T-cell (primary cell): Measurements from ENCODE around the gene FBXL14. TPM values are rescaled to one million over a fixed set of nuclear protein-coding genes. Genes with fewer than 3 reads are reported as not detected.

Experiments used
- ATAC-seq, 4 experiments: fragments of 200-7000 bp in 3 of 4; fragments of 150-1000 bp in 1 of 4; cut with Tn5 transposase; replicated peaks in 1 of 4; 1 replicate in 3 of 4; 2 replicates in 1 of 4; pipeline ENCODE4 v1.10.0; 2021; ENCODE audit warnings: moderate library complexity in 3 of 4, mild to moderate bottlenecking in 2 of 4, moderate number of reproducible peaks in 1 of 4
- CTCF ChIA-PET, 2 donors: fragments of 300-600 bp; sonication (Branson Sonifier 250); formaldehyde crosslinking; loops; one replicate each; lab custom pipeline; 2022; ENCODE audit warnings: antibody characterized with exemption in 2 of 2; lab: Charles Lee
- POLR2A ChIA-PET, 2 donors: fragments of 300-600 bp; sonication (Branson Sonifier 250); formaldehyde crosslinking; loops; one replicate each; lab custom pipeline; 2022; ENCODE audit warnings: antibody characterized with exemption in 2 of 2; lab: Charles Lee
- DNase-seq, 35 experiments: peaks; one replicate each; pipeline versions ENCODE4 v3.0.0 to v3.0.0-alpha.2; 2013 to 2023
- H3K27ac ChIP-seq: one replicate; pipeline ENCODE4 v1.5.1; 2013; ENCODE audit warnings: low read length
- H3K27me3 ChIP-seq, 2 experiments: replicated peaks in 1 of 2; 1 replicate in 1 of 2; 2 replicates in 1 of 2; pipeline versions ENCODE4 v1.6.1 to v1.7.0; 2013; ENCODE audit warnings: low read length in 1 of 2, mixed read lengths in 1 of 2; ENCODE audit not compliant: control insufficient read depth in 2 of 2, insufficient read depth in 2 of 2; ENCODE audit errors: extremely low read depth in 1 of 2
- H3K36me3 ChIP-seq, 2 donors: 1 replicate in 1 of 2; 2 replicates in 1 of 2; pipeline versions ENCODE4 v1.6.1 to v1.7.0; 2013; ENCODE audit warnings: low read length in 1 of 2; ENCODE audit not compliant: control insufficient read depth in 2 of 2, insufficient read depth in 1 of 2; ENCODE audit errors: extremely low read depth in 1 of 2
- H3K4me1 ChIP-seq, 2 experiments: 1 replicate in 1 of 2; 2 replicates in 1 of 2; pipeline versions ENCODE4 v1.6.1 to v1.7.0; 2013; ENCODE audit warnings: low read length in 2 of 2, mixed read lengths in 1 of 2; ENCODE audit not compliant: insufficient read depth in 2 of 2, control insufficient read depth in 1 of 2; ENCODE audit errors: extremely low read depth in 1 of 2
- H3K4me3 ChIP-seq, 2 donors: 1 replicate in 1 of 2; 2 replicates in 1 of 2; pipeline versions ENCODE4 v1.5.1 to v1.7.0; 2013; ENCODE audit warnings: mild to moderate bottlenecking in 2 of 2, low read length in 1 of 2, moderate library complexity in 1 of 2; ENCODE audit not compliant: control insufficient read depth in 1 of 2; ENCODE audit errors: extremely low read depth in 1 of 2
- H3K9me3 ChIP-seq: 2 replicates; pipeline ENCODE4 v1.7.0; 2013
- H3K27ac Mint-ChIP-seq, 2 donors: one replicate each; pipeline ENCODE4 v1.8.0; 2020 to 2021; ENCODE audit warnings: mild to moderate bottlenecking in 2 of 2, mixed read lengths in 2 of 2
- H3K27me3 Mint-ChIP-seq, 2 donors: one replicate each; pipeline ENCODE4 v1.8.0; 2021 to 2022; ENCODE audit warnings: mixed read lengths in 2 of 2
- H3K36me3 Mint-ChIP-seq: one replicate; pipeline ENCODE4 v1.8.0; 2021; ENCODE audit warnings: mixed read lengths
- H3K4me1 Mint-ChIP-seq, 3 donors: one replicate each; pipeline ENCODE4 v1.8.0; 2020 to 2022; ENCODE audit warnings: mixed read lengths in 3 of 3, mild to moderate bottlenecking in 1 of 3
- H3K4me3 Mint-ChIP-seq, 3 donors: one replicate each; pipeline ENCODE4 v1.8.0; 2020 to 2022; ENCODE audit warnings: mild to moderate bottlenecking in 3 of 3, mixed read lengths in 3 of 3, moderate library complexity in 3 of 3
- H3K9me3 Mint-ChIP-seq, 3 donors: one replicate each; pipeline ENCODE4 v1.8.0; 2020 to 2022; ENCODE audit warnings: mixed read lengths in 3 of 3
- WGBS: methylation state at CpG from one replicate; pipeline ENCODE4 v1.1.5; 2013; ENCODE audit warnings: missing lambda C conversion rate; ENCODE audit not compliant: insufficient coverage; 5-methylcytosine and 5-hydroxymethylcytosine counted together
- total RNA-seq, 35 experiments: library from RNA in 6 of 35; stranded (reverse) in 6 of 35; fragments of 120-200 nt in 1 of 35; gene quantifications; one replicate each; pipeline versions ENCODE4 v1.2.1 to v1.2.4 and lab custom pipeline; 2013 to 2026

The FBXL14 gene
- total RNA-seq, 5 donors from 2014 or later (not counting 1 experiment from before 2014, with no cell fraction given): 27.3 to 48.7 (median 42.5) TPM

- H3K27me3 Mint-ChIP-seq: peaks cover 4 to 9% of the 10 kb centered on the region in 2 donors
Observed at GRCh38 chr12:1622406-1622805, 28.0 kb upstream of the FBXL14 start.

GRCh38 chr12:1620092-1620491, 25.7 kb upstream of the FBXL14 start:
- H3K9me3 Mint-ChIP-seq: no peaks in the 10 kb centered on the region
- no peaks in the 10 kb centered on the region for H3K36me3 Mint-ChIP-seq
- H3K27me3 Mint-ChIP-seq: peaks cover 4 to 7% of the 10 kb centered on the region in 2 donors
- H3K4me1 Mint-ChIP-seq: peaks cover 3 to 11% (median 9%) of the 10 kb centered on the region in 3 donors
- H3K27ac Mint-ChIP-seq: no peak overlapping the region
- ChIA-PET CTCF (interaction anchor here in 1 of 2 donors (0.6 kb wide), 2 partner anchors 10 to 1006 kb away, joined by 3 to 4 read pairs; no protein-coding TSS in a partner anchor), POLR2A (interaction anchor here in 1 of 2 donors (0.6 kb wide), 1 partner anchor 8 kb away, joined by 3 read pairs; no protein-coding TSS in a partner anchor)
- Histone ChIP-seq H3K36me3 (no peaks in the 10 kb centered on the region), H3K4me1 (no peaks in the 10 kb centered on the region), H3K9me3 (no peaks in the 10 kb centered on the region), H3K27ac (no peak overlapping the region), H3K27me3 (peaks cover 0 to 10% of the 10 kb centered on the region in 2 experiments), H3K4me3 (no peak overlapping the region)
- 29% methylated on average over 1 of the region's 1 CpG for WGBS
- no peak for DNase-seq
- ATAC-seq: no peak
- H3K4me3 Mint-ChIP-seq: no peak overlapping the region

More at GRCh38 chr12:1622406-1622805, 28.0 kb upstream of the FBXL14 start:
- ATAC-seq (no peak), DNase-seq (no peak)
- Mint-ChIP-seq H3K4me1 (no peaks in the 10 kb centered on the region), H3K27ac (peak overlapping the region in 1 of 2 donors; percentile 13), H3K36me3 (no peaks in the 10 kb centered on the region), H3K9me3 (no peaks in the 10 kb centered on the region), H3K4me3 (no peak overlapping the region)
- WGBS: no CpG with 5 or more reads among the region's 3 CpGs
- Histone ChIP-seq H3K4me1 (no peaks in the 10 kb centered on the region), H3K27ac (no peak overlapping the region), H3K9me3 (no peaks in the 10 kb centered on the region), H3K4me3 (no peak overlapping the region), H3K27me3 (peaks cover 0 to 9% of the 10 kb centered on the region in 2 experiments), H3K36me3 (no peaks in the 10 kb centered on the region)
- ChIA-PET POLR2A (no interaction called here), CTCF (interaction anchor here in 1 of 2 donors (0.6 kb wide), 1 partner anchor 12 kb away, joined by 3 read pairs; no protein-coding TSS in a partner anchor)

- H3K9me3 ChIP-seq: no peaks in the 10 kb centered on the region
- no peak for DNase-seq
- ChIA-PET CTCF (interaction anchor here in 1 of 2 donors (0.6 kb wide), 1 partner anchor 1006 kb away, joined by 4 read pairs; no protein-coding TSS in a partner anchor), POLR2A (interaction anchor here in 1 of 2 donors (0.6 kb wide), 1 partner anchor 9 kb away, joined by 3 read pairs; no protein-coding TSS in a partner anchor)
- no peak overlapping the region for H3K4me3 Mint-ChIP-seq
- H3K9me3 Mint-ChIP-seq: no peaks in the 10 kb centered on the region
- H3K27me3 ChIP-seq: peaks cover 0 to 10% of the 10 kb centered on the region in 2 experiments
- no peak overlapping the region for H3K27ac Mint-ChIP-seq
- peaks cover 4 to 9% of the 10 kb centered on the region in 2 donors for H3K27me3 Mint-ChIP-seq
- peaks cover 3 to 11% (median 9%) of the 10 kb centered on the region in 3 donors for H3K4me1 Mint-ChIP-seq
- WGBS: 60% methylated on average over 1 of the region's 8 CpGs
- no peaks in the 10 kb centered on the region for H3K4me1 ChIP-seq
- no peak overlapping the region for H3K4me3 ChIP-seq
- no peak for ATAC-seq
- no peaks in the 10 kb centered on the region for H3K36me3 ChIP-seq
- no peak overlapping the region for H3K27ac ChIP-seq
- H3K36me3 Mint-ChIP-seq: no peaks in the 10 kb centered on the region
Observed at GRCh38 chr12:1619587-1619986, 25.2 kb upstream of the FBXL14 start.

GRCh38 chr12:1619159-1619558, 24.8 kb upstream of the FBXL14 start:
- H3K9me3 ChIP-seq: no peaks in the 10 kb centered on the region
- POLR2A ChIA-PET: interaction anchor here in 1 of 2 donors (0.6 kb wide), 1 partner anchor 9 kb away, joined by 3 read pairs; no protein-coding TSS in a partner anchor
- H3K27me3 Mint-ChIP-seq: peaks cover 4 to 9% of the 10 kb centered on the region in 2 donors
- WGBS: 64% methylated on average over 1 of the region's 4 CpGs
- H3K4me3 Mint-ChIP-seq: no peak overlapping the region
- no peak overlapping the region for H3K27ac Mint-ChIP-seq
- H3K27ac ChIP-seq: no peak overlapping the region
- no peaks in the 10 kb centered on the region for H3K4me1 ChIP-seq
- no peak for DNase-seq
- CTCF ChIA-PET: interaction anchor here in 1 of 2 donors (0.6 kb wide), 1 partner anchor 1005 kb away, joined by 4 read pairs; no protein-coding TSS in a partner anchor
- no peak for ATAC-seq
- no peak overlapping the region for H3K4me3 ChIP-seq
- no peaks in the 10 kb centered on the region for H3K9me3 Mint-ChIP-seq
- no peaks in the 10 kb centered on the region for H3K36me3 ChIP-seq
- peaks cover 3 to 11% (median 9%) of the 10 kb centered on the region in 3 donors for H3K4me1 Mint-ChIP-seq
- no peaks in the 10 kb centered on the region for H3K36me3 Mint-ChIP-seq
- H3K27me3 ChIP-seq: peaks cover 0 to 10% of the 10 kb centered on the region in 2 experiments

- H3K9me3 ChIP-seq: no peaks in the 10 kb centered on the region
- CTCF ChIA-PET: no interaction called here
Observed at GRCh38 chr12:1618489-1618888, 24.1 kb upstream of the FBXL14 start.

GRCh38 chr12:1616233-1617066, 22.1 kb upstream of the FBXL14 start:
- H3K9me3 Mint-ChIP-seq: no peaks in the 10 kb centered on the region
- H3K27ac ChIP-seq: no peak overlapping the region
- POLR2A ChIA-PET: no interaction called here
- H3K27me3 ChIP-seq: peaks cover 0 to 12% of the 10 kb centered on the region in 2 experiments
- H3K4me3 ChIP-seq: no peak overlapping the region
- CTCF ChIA-PET: no interaction called here
- no peaks in the 10 kb centered on the region for H3K36me3 ChIP-seq
- no peaks in the 10 kb centered on the region for H3K4me1 ChIP-seq
- peaks cover 4% of the 10 kb centered on the region in 2 donors for H3K27me3 Mint-ChIP-seq
- WGBS: 53% methylated on average over 14 of the region's 16 CpGs
- no peak overlapping the region for H3K4me3 Mint-ChIP-seq
- ATAC-seq (no peak), DNase-seq (no peak)
- H3K9me3 ChIP-seq: no peaks in the 10 kb centered on the region
- no peak overlapping the region for H3K27ac Mint-ChIP-seq
- H3K36me3 Mint-ChIP-seq: no peaks in the 10 kb centered on the region
- peaks cover 3 to 11% (median 9%) of the 10 kb centered on the region in 3 donors for H3K4me1 Mint-ChIP-seq

More at GRCh38 chr12:1618489-1618888, 24.1 kb upstream of the FBXL14 start:
- H3K27ac ChIP-seq: no peak overlapping the region
- H3K27me3 Mint-ChIP-seq: peaks cover 4 to 9% of the 10 kb centered on the region in 2 donors
- ATAC-seq (no peak), DNase-seq (no peak)
- no peaks in the 10 kb centered on the region for H3K36me3 ChIP-seq
- H3K4me3 Mint-ChIP-seq: no peak overlapping the region
- no peak overlapping the region for H3K27ac Mint-ChIP-seq
- H3K27me3 ChIP-seq: peaks cover 0 to 10% of the 10 kb centered on the region in 2 experiments
- no peak overlapping the region for H3K4me3 ChIP-seq
- POLR2A ChIA-PET: no interaction called here
- no peaks in the 10 kb centered on the region for H3K36me3 Mint-ChIP-seq
- H3K4me1 ChIP-seq: no peaks in the 10 kb centered on the region
- H3K9me3 Mint-ChIP-seq: no peaks in the 10 kb centered on the region
- peaks cover 3 to 11% (median 9%) of the 10 kb centered on the region in 3 donors for H3K4me1 Mint-ChIP-seq
